ENCODE measurements around the gene SCGB1D1.

The SCGB1D1 gene

DNA sequence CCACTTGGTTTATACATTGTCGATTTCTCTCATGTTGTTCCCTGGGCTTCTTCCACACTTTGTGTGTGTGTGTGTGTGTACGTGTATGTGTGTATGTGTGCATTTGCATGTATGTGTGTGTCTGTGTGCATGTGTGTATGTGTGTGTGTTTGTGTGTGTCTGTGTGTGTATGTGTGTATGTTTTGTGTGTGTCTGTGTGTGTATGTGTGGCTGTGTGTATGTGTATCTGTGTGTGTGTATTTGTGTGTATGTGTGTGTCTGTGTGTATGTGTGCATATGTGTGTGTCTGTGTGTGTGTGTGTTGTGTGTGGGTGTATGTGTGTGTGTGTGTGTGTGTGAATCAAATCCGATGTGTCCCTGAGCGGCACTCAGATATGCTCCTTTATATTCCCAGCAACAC is 47.5 kb downstream of the SCGB1D1 start:
- DNase-seq = no peak

DNA sequence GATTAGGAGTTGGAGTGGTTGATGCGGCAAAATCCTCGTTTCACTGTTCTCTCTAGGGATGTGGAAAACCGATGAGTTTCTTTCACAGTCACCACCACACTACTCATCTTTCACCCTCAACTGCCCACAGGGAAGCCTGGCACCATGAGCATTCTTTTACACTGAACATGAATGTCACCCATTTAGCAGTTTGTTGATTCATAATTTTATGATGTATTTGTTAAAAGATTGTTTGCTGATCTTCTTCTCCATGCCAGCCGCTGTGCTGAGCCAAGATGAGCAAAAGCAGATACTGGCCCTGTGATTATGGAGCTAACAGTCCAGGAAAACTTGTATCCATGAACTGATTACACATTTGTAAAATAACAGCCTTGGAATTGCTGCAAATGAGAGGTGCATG is 48.1 kb downstream of the SCGB1D1 start:
- DNase-seq = no peak

DNA sequence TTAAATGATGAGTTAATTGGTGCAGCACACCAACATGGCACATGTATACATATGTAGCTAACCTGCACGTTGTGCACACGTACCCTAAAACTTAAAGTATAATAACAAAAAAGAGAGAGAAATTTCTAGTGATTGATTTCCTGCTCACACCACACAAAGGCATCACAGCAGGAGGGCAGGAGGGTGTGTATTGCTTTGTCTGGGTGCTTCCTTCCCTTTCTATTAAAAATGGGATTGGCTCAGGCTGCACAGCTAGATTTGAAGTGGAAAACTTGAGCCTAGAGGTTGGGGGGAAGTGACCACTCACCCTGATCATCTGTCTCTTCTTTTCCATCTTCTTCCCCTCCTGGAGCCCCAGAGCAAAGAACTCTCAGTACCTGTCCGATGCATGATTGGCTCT is 51.1 kb downstream of the SCGB1D1 start:
- no peak for DNase-seq

DNA sequence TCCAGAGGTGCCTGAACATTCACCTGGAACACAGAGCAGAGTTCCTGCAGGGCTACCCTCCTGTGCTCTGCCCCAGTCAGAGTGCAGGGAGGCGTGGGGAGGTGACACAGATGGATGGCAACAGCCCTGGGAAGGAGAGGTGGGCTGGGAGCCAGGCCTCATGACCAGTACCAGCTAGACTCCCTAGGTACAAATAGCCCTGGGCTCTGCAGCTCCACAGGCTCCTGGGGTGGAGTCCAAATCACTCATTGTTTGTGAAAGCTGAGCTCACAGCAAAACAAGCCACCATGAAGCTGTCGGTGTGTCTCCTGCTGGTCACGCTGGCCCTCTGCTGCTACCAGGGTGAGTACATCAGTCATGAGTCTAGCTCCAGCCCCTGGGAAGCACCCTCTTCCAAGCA is 52.0 kb downstream of the SCGB1D1 start, which contains the start of gene SCGB1D2:
SCGB1D2 (plus strand) TSS at position 219 of the 400 bp plus-strand sequence; CDS start at position 288, 69 bp downstream.
- no peak for DNase-seq

All from OCI-M1 (cell line).